Inferior parietal cortex (tissue), 1 donor: Measurements from ENCODE around the gene GSG1L.

ENCODE experiments used
- DNase-seq: peaks from one replicate; pipeline ENCODE4 v3.0.0-alpha.2; 2016; ENCODE audit errors: extremely low spot score

GSG1L gene

GRCh38 chr16:28063591-28064061 is at the start of gene GSG1L:
Gene GSG1L, minus strand, starts transcription at chr16:28063714. Its CDS starts 290 bp downstream, at chr16:28063424.
- no peak for DNase-seq

- no peak for DNase-seq
Observed at GRCh38 chr16:28112908-28113307, 49.4 kb upstream of the GSG1L start.

- DNase-seq = no peak
Observed at GRCh38 chr16:28110977-28111376, 47.5 kb upstream of the GSG1L start.

GRCh38 chr16:28110479-28110878 is 47.0 kb upstream of the GSG1L start:
- DNase-seq = no peak

- no peak for DNase-seq
Observed at GRCh38 chr16:28110074-28110473, 46.6 kb upstream of the GSG1L start.

- DNase-seq = no peak
Observed at GRCh38 chr16:28108590-28109247, 45.2 kb upstream of the GSG1L start.

GRCh38 chr16:28107232-28107631 is 43.7 kb upstream of the GSG1L start:
- no peak for DNase-seq

- no peak for DNase-seq
Observed at GRCh38 chr16:28106467-28107215, 43.1 kb upstream of the GSG1L start.

- no peak for DNase-seq
Observed at GRCh38 chr16:28105954-28106353, 42.4 kb upstream of the GSG1L start.

- no peak for DNase-seq
Observed at GRCh38 chr16:28105297-28105696, 41.8 kb upstream of the GSG1L start.

- DNase-seq = no peak
Observed at GRCh38 chr16:28104404-28104803, 40.9 kb upstream of the GSG1L start.

- no peak for DNase-seq
Observed at GRCh38 chr16:28103516-28104170, 40.1 kb upstream of the GSG1L start.

- DNase-seq = no peak
Observed at GRCh38 chr16:28101533-28101890, 38.0 kb upstream of the GSG1L start.

- DNase-seq = no peak
Observed at GRCh38 chr16:28100810-28101532, 37.5 kb upstream of the GSG1L start.

- no peak for DNase-seq
Observed at GRCh38 chr16:28098959-28099945, 35.7 kb upstream of the GSG1L start.

- DNase-seq = no peak
Observed at GRCh38 chr16:28098171-28098958, 34.9 kb upstream of the GSG1L start.

GRCh38 chr16:28096983-28097899 is 33.7 kb upstream of the GSG1L start:
- DNase-seq = no peak

- no peak for DNase-seq
Observed at GRCh38 chr16:28093385-28093725, 29.8 kb upstream of the GSG1L start.

GRCh38 chr16:28092721-28093384 is 29.3 kb upstream of the GSG1L start:
- DNase-seq = no peak
